Glutamatergic neuron (in vitro differentiated cells): Measurements from ENCODE around the gene KCTD10. TPM values are rescaled to one million over a fixed set of nuclear protein-coding genes. Genes with fewer than 3 reads are reported as not detected.
"Not testable (repeated sequence)": the region's sequence is repeated elsewhere in the genome, so short reads cannot be mapped to it uniquely, and the experiment has no call there.

Source experiments
- DNase-seq: peaks from one replicate; pipeline ENCODE4 v3.0.0; 2022
- H3K27ac Mint-ChIP-seq: one replicate; pipeline ENCODE4 v1.8.0; 2020; ENCODE audit warnings: mild to moderate bottlenecking, mixed read lengths, inconsistent platforms; ENCODE audit not compliant: unreplicated experiment
- H3K27me3 Mint-ChIP-seq: one replicate; pipeline ENCODE4 v1.8.0; 2020; ENCODE audit warnings: mild to moderate bottlenecking, moderate library complexity, mixed read lengths, inconsistent platforms; ENCODE audit not compliant: unreplicated experiment
- H3K36me3 Mint-ChIP-seq: one replicate; pipeline ENCODE4 v1.8.0; 2020; ENCODE audit warnings: mild to moderate bottlenecking, mixed read lengths, inconsistent platforms; ENCODE audit not compliant: unreplicated experiment
- H3K4me1 Mint-ChIP-seq: one replicate; pipeline ENCODE4 v1.8.0; 2020; ENCODE audit warnings: mild to moderate bottlenecking, low read depth, mixed read lengths, inconsistent platforms; ENCODE audit not compliant: unreplicated experiment
- H3K4me3 Mint-ChIP-seq: one replicate; pipeline ENCODE4 v1.8.0; 2020; ENCODE audit warnings: mild to moderate bottlenecking, mixed read lengths, inconsistent platforms; ENCODE audit not compliant: unreplicated experiment
- H3K9me3 Mint-ChIP-seq: one replicate; pipeline ENCODE4 v1.8.0; 2020; ENCODE audit warnings: mild to moderate bottlenecking, moderate library complexity, mixed read lengths, inconsistent platforms; ENCODE audit not compliant: unreplicated experiment
- total RNA-seq: library from RNA; stranded (reverse); fragmentation: NEBNext Ultra II Directional; extraction: Animal tissue kit (Norgen Biotek cat#: 25700); gene quantifications from one replicate; pipeline ENCODE4 v1.2.1, GENCODE V29; 2021; ENCODE audit not compliant: unreplicated experiment
- TF ChIP-seq, protein P1 (sequence below): fragments of 200-600 bp; sonication (generic); IDR thresholded peaks from one replicate; pipeline ENCODE4 v1.5.0; 2021; ENCODE audit not compliant: partially characterized antibody, unreplicated experiment

KCTD10 gene
- total RNA-seq, 1 donor from 2014 or later = 95.2 TPM

DNA sequence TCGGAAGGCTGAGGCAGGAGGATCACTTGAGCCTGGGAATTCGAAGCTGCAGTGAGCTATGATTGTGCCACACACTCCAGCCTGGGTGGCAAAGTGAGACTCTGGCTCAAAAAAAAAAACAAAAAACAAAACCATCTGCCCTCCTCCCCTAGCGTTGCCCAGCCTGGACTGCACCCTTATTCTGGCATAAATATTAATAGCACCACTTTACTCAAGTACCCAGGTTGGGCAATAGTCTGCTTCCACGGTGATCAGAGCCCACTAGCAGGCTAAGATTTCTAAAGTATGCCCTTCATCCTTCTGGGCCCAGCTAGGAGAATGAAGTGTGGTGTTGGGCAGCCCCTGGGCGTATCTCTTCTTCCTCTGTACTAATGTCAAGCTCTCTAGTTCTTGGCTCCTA, 33.3 kb downstream of the KCTD10 start:
- H3K4me1 Mint-ChIP-seq = peaks cover 2% of the 10 kb centered on the region
- no peak overlapping the region for H3K4me3 Mint-ChIP-seq
- H3K36me3 Mint-ChIP-seq = no peaks in the 10 kb centered on the region
- no peak for DNase-seq
- no peaks in the 10 kb centered on the region for H3K9me3 Mint-ChIP-seq
- TF ChIP-seq, protein P1, sequence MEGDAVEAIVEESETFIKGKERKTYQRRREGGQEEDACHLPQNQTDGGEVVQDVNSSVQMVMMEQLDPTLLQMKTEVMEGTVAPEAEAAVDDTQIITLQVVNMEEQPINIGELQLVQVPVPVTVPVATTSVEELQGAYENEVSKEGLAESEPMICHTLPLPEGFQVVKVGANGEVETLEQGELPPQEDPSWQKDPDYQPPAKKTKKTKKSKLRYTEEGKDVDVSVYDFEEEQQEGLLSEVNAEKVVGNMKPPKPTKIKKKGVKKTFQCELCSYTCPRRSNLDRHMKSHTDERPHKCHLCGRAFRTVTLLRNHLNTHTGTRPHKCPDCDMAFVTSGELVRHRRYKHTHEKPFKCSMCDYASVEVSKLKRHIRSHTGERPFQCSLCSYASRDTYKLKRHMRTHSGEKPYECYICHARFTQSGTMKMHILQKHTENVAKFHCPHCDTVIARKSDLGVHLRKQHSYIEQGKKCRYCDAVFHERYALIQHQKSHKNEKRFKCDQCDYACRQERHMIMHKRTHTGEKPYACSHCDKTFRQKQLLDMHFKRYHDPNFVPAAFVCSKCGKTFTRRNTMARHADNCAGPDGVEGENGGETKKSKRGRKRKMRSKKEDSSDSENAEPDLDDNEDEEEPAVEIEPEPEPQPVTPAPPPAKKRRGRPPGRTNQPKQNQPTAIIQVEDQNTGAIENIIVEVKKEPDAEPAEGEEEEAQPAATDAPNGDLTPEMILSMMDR = no peak
- no peak overlapping the region for H3K27ac Mint-ChIP-seq
- H3K27me3 Mint-ChIP-seq = peaks cover 3% of the 10 kb centered on the region

- Mint-ChIP-seq H3K27me3 (peaks cover 3% of the 10 kb centered on the region), H3K4me3 (no peak overlapping the region), H3K27ac (no peak overlapping the region), H3K4me1 (peaks cover 5% of the 10 kb centered on the region), H3K9me3 (no peaks in the 10 kb centered on the region), H3K36me3 (no peaks in the 10 kb centered on the region)
- TF ChIP-seq, protein P1 = no peak
- no peak for DNase-seq
These were observed 36.1 kb downstream of the KCTD10 start for GRCh38 chr12:109440851-109441490.

DNA sequence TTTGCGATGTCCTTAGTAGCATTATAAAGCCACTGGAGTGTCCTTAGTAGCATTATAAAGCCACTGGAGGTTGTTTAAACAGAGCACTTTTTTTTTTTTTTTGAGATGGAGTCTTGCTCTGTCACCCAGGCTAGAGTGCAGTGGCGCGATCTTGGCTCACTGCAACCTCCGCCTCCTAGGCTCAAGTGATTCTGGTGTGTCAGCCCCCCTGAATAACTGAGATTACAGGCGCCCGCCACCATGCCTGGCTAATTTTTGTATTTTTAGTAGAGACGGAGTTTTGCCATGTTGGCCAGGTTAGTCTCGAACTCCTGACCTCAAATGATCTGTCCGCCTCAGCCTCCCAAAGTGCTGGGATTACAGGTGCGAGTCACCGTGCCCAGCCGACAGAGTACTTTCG, 37.1 kb downstream of the KCTD10 start:
- H3K4me1 Mint-ChIP-seq, H3K27ac Mint-ChIP-seq, H3K27me3 Mint-ChIP-seq, DNase-seq, H3K4me3 Mint-ChIP-seq, H3K36me3 Mint-ChIP-seq, H3K9me3 Mint-ChIP-seq: not testable (repeated sequence)

DNA sequence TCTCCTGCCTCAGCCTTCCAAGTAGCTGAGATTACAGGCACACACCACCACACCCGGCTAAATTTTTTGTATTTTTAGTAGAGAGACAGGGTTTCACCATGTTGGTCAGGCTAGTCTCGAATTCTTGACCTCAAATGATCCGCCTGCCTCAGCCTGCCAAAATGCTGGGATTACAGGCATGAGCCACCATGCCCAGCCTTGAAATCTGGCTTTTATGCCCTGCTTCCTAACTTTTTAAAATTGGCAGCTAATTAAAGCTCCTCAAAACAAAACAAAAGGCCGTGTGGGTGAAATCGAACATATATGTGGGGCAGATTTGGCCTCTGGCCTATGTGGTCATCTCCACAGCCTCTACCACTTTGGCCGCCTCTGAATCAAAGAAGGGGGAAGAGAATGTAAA, 37.9 kb downstream of the KCTD10 start:
- DNase-seq = no peak
- TF ChIP-seq, protein P1 = no peak
- Mint-ChIP-seq H3K4me1 (peaks cover 8% of the 10 kb centered on the region), H3K36me3 (no peaks in the 10 kb centered on the region), H3K4me3 (no peak overlapping the region), H3K9me3 (no peaks in the 10 kb centered on the region), H3K27ac (no peak overlapping the region), H3K27me3 (peaks cover 3% of the 10 kb centered on the region)

DNA sequence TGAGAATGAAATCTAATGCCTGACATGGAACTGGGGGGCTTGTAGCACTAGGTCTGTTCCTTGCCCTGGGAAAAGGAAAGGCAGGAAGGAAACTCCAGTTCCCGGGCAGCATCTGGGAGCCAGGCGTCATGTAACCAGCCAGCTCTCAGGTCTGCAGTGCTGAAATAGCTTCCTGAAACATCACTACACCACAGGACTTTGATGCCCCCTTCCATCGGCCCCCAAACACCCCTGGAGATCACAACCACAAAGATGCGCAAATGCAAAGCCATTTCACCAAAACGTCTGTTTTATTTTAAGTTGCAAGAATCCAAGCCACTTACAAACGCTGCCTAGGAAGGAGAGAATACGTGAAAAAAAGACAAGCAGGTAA, 40.9 kb downstream of the KCTD10 start:
- no peaks in the 10 kb centered on the region for H3K36me3 Mint-ChIP-seq
- TF ChIP-seq, protein P1 = no peak
- H3K4me1 Mint-ChIP-seq = peaks cover 6% of the 10 kb centered on the region
- H3K27me3 Mint-ChIP-seq = peaks cover 3% of the 10 kb centered on the region
- no peak overlapping the region for H3K4me3 Mint-ChIP-seq
- no peaks in the 10 kb centered on the region for H3K9me3 Mint-ChIP-seq
- DNase-seq = no peak
- no peak overlapping the region for H3K27ac Mint-ChIP-seq
